Measurements from ENCODE around the gene ARID3A.

ARID3A gene

DNA sequence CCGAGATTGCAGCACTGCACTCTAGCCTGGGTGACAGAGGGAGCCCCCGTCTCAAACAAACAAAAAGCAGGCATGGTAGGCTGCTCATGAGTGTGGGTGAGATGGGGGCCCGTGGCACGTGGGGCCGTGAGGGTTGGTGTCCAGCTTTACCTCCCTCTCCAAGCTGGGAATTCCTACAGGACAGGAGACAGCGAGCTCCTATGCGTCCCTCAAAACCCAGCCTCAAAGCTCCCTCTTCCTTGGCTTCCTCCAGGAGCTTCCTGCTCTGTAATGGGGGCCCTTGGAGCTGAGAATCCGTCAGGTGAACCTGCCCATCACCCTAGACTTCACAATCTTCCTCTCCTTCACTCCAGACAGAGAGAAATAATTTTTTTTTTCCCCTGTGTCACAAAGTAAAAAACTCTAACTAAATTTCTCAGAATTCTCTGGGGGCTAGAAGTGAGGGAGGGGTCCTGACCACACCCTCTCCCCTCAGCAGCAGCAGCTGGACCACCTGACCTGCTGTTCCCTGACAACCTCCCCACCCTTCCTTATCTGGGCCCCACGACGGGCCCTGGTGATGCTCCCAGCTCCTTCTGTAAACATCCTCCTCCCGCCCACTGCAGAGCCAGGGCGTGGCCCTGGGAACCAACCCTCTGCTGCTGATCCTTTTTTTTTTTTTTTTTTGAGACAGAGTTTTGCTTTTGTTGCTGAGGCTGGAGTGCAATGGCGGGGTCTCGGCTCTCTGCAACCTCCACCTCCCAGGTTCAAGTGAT is 36.2 kb downstream of the ARID3A start:
- no peak for DNase-seq (ENCODE audit: low read depth in 2 of 2)

DNA sequence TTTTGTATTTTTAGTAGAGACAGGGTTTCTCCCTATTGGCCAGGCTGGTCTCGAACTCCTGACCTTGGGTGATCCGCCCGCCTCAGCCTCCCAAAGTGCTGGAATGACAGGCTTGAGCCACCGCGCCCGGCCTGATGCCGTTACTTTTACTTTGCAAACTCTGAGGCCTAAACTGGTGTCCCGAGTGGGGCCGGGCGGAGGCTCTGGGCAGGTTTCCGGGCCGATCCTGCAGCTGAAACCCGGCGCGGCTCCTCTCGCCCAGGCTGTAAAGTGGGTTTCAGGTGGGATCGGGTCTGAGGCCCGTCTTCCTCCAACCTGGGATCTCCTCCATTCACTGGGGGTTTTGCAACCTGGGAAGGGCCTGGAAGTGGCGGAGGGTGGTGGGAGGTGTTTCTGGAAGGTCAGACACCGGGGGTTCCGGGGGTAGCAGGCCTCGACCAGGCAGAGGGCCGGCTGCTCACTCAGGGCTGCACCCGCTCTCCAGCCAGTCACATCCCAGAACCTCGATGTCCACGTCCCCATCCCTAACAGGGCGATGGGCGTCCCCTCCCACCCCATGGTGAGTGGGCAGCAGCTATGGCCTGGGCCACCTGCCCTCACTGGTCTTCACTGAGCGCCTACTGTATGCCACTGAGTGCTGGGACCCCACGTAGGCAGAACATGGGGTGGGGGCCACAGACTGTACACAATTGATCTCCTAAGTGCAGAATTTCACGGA is 37.0 kb downstream of the ARID3A start:
- no peak for DNase-seq (ENCODE audit: low read depth in 2 of 2)

DNA sequence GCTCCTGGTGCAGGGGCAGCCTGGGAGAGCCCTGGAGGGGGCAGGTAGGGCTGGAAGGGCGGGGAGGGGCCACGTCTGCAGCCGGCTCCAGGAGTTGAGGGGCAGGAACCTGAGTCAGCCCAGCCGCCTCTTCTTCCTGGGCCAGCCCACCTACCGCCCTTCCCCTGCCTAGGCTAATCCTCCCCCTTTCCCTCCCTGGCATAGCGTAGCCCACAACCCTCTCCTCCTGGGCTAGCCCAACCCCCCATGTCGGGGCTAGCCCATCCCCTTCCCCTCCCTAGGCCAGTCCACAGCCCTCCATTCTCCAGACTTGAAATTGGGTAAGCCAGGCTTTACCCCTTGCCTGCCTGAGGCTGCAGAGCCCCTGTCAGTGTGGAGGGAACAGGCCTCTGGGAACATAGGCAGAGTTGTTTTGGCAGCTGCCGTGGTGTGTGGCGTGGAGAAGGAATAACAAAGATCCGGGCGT is 37.7 kb downstream of the ARID3A start:
- DNase-seq (ENCODE audit: low read depth in 2 of 2) = no peak

DNA sequence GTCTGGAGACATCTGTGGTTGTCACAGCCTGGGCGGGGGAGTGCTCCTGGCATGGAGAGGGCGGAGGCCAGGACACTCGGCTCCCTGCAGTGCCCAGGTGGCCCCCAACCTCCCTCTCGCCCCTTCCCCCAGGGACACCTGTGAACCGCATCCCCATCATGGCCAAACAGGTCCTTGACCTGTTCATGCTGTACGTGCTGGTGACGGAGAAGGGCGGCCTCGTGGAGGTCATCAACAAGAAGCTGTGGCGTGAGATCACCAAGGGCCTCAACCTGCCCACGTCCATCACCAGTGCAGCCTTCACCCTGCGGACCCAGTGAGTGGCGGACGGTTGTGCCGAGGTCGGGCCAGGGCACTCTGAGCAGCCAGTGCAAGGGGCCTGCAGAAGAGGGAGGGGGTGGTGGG is 38.3 kb downstream of the ARID3A start:
- no peak for DNase-seq (ENCODE audit: low read depth in 2 of 2)

DNA sequence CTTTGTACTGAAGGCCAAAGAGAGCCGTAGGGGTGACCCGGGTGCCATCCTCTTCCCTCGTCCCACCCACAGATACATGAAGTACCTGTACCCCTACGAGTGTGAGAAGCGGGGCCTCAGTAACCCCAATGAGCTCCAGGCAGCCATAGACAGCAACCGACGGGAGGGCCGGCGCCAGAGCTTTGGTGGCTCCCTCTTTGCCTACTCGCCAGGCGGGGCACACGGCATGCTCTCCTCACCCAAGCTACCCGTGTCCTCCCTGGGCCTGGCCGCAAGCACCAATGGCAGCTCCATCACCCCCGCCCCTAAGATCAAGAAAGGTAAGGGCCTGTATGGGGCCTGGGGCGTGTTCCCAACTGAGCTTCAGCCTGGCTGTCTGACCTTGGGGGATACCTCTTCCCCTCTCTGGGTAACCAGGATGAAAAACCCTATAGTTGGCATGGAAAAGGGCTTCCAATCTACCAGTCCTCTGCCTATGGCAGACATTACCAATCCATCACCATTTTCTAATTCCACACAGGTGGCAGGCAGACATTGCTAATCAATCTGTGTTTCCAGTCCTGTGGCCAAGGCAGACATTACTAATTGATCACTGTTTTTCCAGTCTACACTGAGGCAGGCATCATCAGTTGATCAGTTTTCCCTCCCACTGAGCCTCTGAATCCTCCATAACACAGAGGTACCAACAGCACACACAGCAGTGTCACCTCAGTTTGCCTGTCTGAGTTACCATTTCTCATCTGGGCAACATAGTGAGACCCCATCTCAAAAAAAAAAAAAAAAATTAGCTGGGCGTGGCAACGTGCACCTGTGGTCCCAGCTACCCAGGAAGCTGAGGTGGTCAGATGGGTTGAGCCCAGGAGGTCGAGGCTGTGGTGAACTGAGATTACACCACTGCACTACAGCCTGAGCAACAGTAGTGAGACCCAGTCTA is 39.2 kb downstream of the ARID3A start:
- DNase-seq (ENCODE audit: low read depth in 2 of 2) = no peak

DNA sequence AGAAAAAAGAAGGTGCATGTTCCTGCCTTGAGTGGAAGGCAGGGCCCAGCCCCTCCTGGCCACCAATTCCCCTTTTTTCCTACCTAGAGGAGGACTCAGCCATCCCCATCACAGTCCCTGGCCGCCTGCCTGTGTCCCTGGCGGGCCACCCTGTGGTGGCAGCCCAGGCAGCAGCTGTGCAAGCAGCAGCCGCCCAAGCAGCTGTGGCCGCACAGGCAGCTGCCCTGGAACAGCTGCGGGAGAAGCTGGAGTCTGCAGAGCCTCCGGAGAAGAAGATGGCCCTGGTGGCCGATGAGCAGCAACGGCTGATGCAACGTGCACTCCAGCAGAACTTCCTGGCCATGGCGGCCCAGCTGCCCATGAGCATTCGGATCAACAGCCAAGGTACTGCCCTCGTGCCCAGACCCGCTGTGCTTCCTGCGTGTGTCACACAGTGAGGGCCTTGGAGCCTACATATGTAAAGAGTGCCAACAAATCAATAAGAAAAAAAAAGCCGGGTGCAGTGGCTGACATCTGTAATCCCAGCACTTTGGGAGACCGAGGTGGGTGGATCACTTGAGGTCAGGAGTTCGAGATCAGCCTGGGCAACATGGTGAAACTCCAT is 40.8 kb downstream of the ARID3A start:
- DNase-seq (ENCODE audit: low read depth in 2 of 2) = no peak

DNA sequence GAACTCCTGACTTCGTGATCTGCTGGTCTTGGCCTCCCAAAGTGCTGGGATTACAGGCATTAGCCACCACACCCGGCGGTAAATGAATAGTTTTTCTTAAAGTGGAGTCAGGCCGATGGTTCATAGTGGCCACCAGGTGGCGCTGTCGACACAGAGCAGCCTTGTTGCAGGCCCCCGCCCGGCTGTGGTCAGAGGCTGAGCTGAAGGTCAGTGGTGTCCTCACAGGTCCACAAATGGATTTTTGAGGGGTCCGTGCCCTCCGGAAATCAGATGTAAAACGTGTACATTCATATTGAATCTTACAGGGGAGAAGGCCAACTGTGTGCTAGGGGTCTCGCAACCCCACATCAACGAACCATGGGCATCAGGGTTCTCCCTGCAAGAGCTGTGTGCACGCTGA is 44.9 kb downstream of the ARID3A start:
- DNase-seq (ENCODE audit: low read depth in 2 of 2) = no peak

DNA sequence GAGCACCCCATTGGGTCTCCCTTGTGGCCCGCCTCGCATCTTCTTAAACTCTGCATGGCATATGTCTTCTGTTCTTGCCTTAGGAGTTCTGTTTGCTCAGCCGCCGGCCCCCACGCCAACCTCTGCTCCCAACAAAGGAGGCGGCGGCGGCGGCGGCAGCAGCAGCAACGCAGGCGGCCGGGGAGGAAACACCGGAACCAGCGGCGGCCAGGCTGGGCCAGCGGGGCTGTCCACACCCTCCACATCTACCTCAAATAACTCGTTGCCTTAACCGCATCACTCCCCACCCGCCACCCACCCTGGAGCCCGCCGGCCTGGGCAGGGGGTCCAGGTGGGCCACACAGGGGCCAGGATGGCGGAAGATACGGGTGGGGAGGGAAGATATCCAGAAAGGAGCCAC is 46.0 kb downstream of the ARID3A start:
- DNase-seq (ENCODE audit: low read depth in 2 of 2) = no peak

DNA sequence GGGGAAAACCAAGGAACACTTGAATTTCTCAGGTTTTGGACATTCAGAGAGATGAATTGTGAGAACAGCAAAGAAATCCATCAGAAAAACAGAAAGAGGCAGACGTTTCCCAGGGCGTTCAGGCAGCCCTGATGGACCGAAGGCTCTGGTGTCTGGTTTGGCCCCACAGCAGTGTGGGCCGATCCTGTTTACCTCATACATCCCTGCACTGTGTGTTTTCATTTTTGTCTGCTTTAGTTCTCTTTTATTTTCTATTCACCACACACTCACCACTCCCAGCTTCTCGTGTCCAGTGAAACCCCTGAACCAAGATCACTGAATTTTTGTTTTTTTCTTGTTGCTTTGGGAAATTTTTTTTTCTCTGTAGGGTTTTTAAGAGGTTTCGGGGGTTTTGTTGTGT is 46.4 kb downstream of the ARID3A start:
- DNase-seq (ENCODE audit: low read depth in 2 of 2) = no peak

DNA sequence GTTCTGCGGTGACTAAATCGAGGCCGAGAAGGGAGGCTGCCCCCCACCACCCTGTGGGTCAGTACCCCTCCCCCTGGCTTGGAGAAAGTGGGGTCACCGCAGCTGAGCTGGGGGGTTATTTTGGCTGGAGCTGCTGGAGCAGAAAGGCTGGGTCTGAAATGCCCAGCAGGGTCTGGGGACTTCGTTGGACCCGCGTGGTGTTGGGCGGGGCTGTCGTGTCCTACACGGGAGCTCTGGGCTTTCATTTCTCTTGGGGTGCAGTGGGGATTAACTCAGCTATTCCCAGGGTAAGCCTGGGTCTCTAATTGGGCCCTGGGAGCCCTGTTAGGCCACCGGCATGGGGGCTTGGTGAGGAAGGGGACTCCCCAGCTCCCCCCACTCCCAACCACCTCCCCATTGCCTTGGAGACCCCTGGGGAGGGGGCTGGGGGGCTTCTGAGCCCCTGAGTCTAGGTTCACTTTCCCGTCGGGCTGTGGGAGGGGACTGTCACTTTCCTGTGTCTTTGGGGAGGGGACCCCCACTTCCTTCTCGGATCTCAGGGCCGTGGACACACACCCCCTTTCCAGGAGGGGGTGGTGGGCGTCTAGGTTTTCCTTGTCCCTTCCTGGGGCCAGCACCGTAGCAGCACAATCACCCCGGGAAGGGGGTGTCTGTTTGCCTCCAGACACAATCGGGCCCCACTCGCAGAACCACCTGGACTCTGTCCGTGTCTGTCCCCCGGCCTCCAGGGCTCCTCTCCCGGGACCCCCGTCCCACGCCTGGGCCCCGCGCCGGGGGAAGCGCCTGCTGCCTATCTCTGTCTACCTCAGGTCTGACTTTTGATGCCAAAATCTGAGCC is 48.1 kb downstream of the ARID3A start:
- no peak for DNase-seq (ENCODE audit: low read depth in 2 of 2)

DNA sequence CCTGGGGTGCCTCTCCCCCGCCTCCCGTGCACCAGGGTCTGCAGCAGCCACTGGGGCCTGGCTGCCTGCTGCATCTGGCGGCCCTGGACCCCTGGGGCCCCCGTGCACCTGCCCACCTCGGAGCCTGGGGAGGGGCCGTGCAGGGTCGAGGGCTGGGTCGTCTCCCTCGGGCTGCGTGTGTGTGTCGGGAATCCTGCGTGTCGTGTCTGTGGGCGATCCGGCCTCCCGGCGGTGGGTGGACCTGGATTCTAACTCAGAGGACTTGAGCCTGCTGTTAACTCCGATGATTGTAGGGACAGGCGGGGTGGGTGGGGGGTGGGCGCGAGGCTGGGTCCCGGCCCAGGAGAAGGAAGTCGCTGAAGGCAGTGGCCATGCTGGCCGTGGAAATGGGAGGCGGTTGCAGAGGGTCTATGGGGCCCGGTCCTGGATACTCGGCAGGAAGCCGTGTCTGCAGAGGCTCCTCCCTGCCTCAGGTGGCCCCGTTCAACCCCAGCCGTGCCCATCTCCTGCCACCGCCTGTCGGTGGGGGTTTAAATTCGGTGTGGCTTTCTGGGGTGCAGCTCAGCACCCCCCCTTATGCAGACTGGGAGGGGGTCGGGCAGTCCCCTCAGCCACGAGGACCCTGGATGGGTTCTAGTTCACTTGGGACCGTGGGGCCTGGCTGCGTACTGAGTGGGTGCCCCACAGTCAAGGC is 48.9 kb downstream of the ARID3A start:
- DNase-seq (ENCODE audit: low read depth in 2 of 2) = no peak

DNA sequence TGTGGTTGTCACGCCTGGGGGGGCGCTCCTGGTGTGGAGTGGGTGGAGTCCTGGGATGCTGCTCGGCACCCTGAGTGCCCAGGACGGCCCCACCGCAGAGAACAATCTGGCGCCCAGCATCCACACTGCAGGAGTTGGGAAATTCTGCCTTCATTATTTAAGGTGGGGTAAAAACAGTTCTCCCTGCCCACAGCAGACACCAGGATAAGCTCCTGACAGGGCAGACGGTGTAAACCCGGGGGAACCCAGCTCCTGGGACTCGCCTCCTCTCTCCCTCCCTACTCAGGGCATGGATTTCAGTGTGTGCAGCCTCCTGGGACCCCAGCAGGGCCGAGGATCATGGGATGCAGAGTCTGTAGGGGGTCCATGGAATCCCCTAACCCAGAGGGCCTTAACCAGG is 50.6 kb downstream of the ARID3A start:
- DNase-seq (ENCODE audit: low read depth in 2 of 2) = no peak

DNA sequence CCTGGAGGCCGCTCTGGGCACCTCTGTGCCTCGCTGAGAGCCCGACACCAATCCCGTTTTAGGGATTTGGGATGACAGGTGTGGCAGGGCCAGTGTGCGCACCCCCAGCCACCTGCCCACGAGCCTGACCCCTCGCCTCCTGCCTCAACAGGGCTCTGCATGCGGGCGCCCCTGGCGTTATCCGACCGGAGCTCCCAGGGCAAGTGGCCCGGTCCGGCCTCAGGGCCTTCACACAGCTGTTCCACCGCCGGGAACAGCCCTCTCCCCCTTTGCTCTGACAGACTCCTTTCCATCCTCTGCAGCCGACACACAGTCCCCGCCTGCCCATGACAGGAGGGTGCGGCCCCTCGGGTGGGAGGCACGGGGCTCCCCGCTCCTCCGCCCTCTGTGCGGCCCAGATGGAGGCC is 51.2 kb downstream of the ARID3A start:
- no peak for DNase-seq (ENCODE audit: low read depth in 2 of 2)

DNA sequence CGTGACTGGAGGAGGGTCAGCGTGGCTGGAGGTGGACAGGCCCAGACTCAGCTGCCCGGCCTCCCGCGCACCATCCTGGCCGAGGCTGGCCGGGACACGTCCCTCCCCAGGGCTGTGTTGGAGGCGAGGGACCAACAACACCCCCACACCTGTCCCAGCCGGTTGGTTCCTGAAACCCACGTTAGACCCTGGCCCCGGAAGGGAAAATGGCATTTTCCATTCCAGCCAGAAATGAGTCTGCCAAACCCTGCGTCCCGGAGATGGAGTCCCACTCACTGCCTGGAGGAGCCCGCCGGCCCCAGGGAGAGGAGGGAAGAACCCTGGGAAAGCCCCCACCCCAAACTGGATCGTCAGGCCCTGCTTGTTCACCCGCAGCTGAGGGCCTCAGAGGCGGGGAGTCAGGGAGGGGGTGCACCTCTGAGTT is 53.5 kb downstream of the ARID3A start:
- DNase-seq (ENCODE audit: low read depth in 2 of 2) = no peak

DNA sequence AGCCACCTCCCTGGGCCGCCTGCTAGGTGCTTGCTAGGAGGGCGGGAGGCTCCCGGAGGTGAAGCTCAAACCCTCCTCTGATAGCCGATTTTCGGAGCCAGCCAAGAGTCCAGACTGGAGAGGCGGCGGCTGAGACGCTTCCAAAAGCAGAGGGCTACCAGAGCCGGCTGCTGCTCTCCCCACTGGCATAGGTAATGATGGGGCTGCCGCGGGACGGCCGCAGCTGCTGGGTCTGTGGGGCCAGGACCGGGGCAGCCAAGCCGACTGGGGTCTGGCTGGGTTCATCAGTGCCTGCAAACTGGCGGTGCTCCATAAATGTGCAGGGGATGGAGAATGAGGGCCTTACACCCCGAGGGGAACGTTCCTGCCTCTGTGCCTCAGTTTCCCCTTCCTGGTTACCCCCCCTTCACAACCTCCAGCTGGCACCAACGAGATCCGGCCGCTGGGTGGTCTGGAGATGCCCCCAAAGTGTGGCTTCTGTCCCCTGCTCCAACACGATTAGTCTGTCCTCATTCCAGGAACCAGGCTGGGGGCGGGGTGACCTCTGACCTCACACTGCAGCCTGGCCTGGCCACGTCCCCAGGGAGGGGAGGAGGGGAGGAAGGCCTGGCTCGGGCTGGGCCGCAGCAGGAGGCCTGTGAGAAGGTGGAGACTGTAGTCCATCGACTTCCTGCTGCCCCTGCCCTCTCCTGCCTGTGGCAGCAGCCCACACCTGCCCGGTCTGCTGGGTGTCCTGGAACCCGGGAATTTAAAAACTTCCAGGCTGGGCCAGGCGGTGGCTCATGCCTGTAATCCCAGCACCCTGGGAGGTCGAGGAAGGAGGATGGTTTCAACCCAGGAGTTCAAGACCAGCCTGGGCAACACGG is 54.5 kb downstream of the ARID3A start:
- no peak for DNase-seq (ENCODE audit: low read depth in 2 of 2)

DNA sequence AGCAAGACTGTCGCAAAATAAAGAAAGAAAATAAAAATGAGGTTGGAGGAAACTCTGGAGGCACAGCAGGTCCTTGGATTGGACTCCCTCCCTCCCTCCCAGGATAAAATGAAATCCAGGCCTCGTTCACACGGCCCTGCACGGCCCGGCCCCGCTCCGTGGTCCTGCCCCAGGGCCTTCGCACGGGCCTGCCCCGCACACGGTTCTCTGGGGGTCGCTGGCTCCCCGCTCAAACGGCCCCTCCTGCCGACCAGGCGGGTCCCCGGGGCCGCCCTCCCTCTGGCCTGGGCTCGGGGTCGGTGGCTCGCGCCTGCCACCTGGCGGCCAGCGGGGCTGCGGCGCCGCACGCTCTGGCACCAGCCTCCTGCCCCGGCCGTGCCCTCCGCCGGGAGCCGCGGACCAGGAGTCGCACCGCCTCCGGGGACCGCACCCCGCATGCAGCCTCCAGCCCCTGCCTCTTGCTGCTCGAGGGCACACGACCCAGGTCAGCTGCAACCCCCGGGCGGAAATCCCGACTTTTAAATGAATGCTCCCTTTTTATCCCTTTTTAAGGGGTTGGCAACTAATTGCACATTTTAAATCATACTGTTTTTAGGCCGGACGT is 56.8 kb downstream of the ARID3A start:
- peak; percentile 40 to 55 for DNase-seq (ENCODE audit: low read depth in 2 of 2)

DNA sequence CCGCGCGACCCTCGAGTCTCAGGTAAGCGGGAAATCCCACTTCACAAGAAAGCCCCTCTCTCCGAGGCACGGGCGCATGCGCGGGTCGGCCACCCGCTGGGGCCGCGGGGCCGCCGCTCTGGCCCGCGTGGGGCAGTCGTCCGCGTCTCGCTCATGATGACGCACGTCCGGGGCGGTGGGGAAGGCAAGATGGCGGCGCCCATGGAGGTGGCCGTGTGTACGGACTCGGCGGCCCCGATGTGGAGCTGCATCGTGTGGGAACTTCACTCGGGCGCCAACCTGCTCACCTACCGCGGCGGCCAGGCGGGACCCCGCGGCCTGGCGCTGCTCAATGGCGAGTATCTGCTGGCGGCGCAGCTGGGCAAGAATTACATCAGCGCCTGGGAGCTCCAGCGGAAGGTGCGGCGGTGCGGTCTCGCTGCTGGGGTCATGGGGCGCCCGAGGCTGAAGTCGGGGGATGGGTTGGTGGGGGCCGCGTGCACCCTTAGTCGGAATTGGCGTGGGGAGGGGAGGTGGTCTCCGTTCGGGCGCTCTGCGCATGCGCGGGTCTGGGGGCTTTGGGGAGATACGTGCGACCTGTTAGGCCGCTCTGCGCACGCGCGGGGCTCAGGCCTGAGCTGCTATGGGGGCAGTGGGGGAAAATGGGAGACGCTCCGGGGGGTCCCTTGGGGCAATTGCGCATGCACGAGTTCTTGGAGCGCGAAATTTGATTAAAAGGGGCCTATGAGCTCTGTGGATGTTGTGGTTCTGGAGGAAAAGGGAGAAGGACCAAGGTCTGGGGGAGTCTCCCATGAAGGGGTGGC is 58.5 kb downstream of the ARID3A start, which contains the start of gene WDR18:
Gene WDR18, plus strand, starts transcription at position 181 of the 803 bp plus-strand sequence. Its CDS starts 9 bp downstream, at position 190.
- DNase-seq (ENCODE audit: low read depth in 2 of 2) = peak; percentile 79 to 84

DNA sequence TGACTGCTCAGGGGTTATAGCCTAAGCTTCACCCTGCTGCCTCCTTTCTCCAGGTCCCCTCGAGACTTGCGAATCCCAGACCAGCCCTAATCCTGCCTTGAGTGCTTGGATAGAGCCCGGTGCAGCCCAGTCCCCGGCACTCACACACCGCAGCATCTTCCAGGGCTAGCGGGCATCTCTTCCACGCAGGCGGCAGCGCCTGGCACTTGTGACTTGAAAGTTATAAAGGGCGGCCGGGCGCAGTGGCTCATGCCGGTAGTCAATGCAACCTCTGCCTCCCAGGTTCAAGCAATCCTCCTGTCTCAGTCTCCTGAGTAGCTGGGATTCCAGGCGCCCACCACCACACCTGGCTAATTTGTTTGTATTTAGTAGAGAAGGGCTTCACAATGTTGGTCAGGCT is 60.2 kb downstream of the ARID3A start:
- DNase-seq (ENCODE audit: low read depth in 2 of 2) = no peak

All from activated CD8-positive, alpha-beta memory T cell treated with anti-CD3 and anti-CD28 coated beads for 4 hours (primary cell).